ENCODE results near the gene SSUH2. TPM values are rescaled to one million over a fixed set of nuclear protein-coding genes. Genes with fewer than 3 reads are reported as not detected.

Gene SSUH2
- total RNA-seq, 1 donor = not detected

- no peaks in the 10 kb centered on the region for H3K36me3 ChIP-seq (ENCODE audit: insufficient read depth, low read length)
- no peaks in the 10 kb centered on the region for H4K20me1 ChIP-seq (ENCODE audit: insufficient read depth, low read length)
- no peaks in the 10 kb centered on the region for H3K9me3 ChIP-seq (ENCODE audit: low read depth, low read length)
- H2AFZ ChIP-seq (ENCODE audit: low read length) = no peak overlapping the region
- no peaks in the 10 kb centered on the region for H3K27me3 ChIP-seq (ENCODE audit: insufficient read depth, low read length)
- no peak overlapping the region for H3K4me3 ChIP-seq (ENCODE audit: insufficient read depth, low read length)
- peaks cover 8% of the 10 kb centered on the region for H3K4me1 ChIP-seq (ENCODE audit: insufficient read depth, low read length)
- TF ChIP-seq CTCF (IDR thresholded peaks at IDR 0.05; ENCODE audit: extremely low read depth, low read depth, low read length) = no peak
- DNase-seq (ENCODE audit: insufficient read length, low spot score, missing footprints) = no peak
- no peaks in the 10 kb centered on the region for H3K79me2 ChIP-seq (ENCODE audit: insufficient read depth, low read length)
- H3K27ac ChIP-seq (ENCODE audit: low read depth, low read length) = no peak overlapping the region
- no peak overlapping the region for H3K4me2 ChIP-seq (ENCODE audit: insufficient read depth, low read length)
Measured at GRCh38 chr3:8597219-8597853, 47.3 kb downstream of the SSUH2 start.

DNA sequence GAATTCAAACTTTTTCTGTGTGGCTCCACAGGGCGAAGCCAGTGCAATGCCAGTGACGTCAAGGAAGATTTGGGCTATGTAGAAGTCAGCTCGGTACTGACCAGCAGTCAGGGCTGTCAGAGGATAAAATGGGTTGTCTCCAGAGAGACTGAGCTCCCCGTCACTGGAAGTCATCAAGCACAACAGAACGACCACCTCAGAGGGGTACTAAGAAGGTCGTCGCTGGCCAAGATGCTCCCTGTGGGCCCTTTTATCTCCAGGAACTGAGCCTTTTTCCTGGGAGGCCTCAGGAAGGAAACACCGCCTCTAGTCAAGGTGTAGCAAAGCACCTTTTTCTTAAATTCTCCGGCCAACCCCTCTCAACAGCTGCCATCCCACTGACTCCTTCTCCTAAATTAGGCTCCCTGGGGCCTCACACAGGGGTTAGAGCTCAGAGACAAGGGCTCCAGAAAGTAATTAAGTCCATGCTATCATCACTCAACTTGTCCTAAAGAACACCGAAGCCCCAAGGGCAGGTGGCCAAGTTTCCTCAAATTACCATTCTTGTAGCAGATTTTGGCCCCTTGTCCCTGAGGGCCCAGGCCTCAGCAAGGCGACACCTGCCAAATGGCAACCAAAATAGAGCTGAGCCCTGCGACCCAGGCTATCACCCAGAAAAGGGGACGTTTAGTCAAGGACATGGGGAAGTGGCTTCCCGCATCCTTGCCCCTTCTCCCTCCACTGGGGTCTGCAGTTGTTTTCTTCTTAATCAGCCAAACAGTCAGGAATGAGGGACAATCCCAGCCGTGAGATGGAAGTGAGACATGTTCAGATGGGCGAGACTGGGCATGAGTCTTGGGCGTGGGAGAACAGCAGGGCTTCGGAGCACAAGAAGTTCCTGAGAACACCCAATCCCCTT, 48.0 kb downstream of the SSUH2 start:
- no peak for TF ChIP-seq CTCF (IDR thresholded peaks at IDR 0.05; ENCODE audit: extremely low read depth, low read depth, low read length)
- no peaks in the 10 kb centered on the region for H3K9me3 ChIP-seq (ENCODE audit: low read depth, low read length)
- no peak overlapping the region for H3K4me2 ChIP-seq (ENCODE audit: insufficient read depth, low read length)
- H4K20me1 ChIP-seq (ENCODE audit: insufficient read depth, low read length) = no peaks in the 10 kb centered on the region
- H3K4me1 ChIP-seq (ENCODE audit: insufficient read depth, low read length) = peaks cover 8% of the 10 kb centered on the region
- H2AFZ ChIP-seq (ENCODE audit: low read length) = no peak overlapping the region
- no peak for DNase-seq (ENCODE audit: insufficient read length, low spot score, missing footprints)
- H3K27me3 ChIP-seq (ENCODE audit: insufficient read depth, low read length) = no peaks in the 10 kb centered on the region
- no peak overlapping the region for H3K4me3 ChIP-seq (ENCODE audit: insufficient read depth, low read length)
- no peaks in the 10 kb centered on the region for H3K36me3 ChIP-seq (ENCODE audit: insufficient read depth, low read length)
- no peak overlapping the region for H3K27ac ChIP-seq (ENCODE audit: low read depth, low read length)
- no peaks in the 10 kb centered on the region for H3K79me2 ChIP-seq (ENCODE audit: insufficient read depth, low read length)

DNA sequence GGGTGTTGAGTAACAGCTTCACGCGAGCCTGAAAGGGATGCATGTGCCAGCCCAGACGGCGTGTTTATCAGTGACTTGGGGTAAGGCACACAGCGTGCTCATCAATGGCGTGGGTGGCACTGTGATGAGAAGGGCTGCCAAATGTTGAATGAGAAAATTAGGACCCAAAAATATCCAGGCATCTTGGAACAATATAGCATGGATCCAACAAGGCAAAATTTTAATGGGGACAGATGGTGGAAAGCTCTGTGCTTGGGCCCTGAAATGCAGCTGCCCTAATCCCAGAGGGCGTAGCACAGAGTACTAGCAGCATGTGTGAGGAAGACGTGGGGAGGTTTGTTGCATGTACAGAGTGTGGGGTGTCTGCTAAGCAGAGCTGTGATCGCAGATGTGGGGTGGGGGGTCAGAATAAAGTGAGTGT, 48.9 kb downstream of the SSUH2 start:
- no peaks in the 10 kb centered on the region for H3K36me3 ChIP-seq (ENCODE audit: insufficient read depth, low read length)
- no peak overlapping the region for H3K27ac ChIP-seq (ENCODE audit: low read depth, low read length)
- H4K20me1 ChIP-seq (ENCODE audit: insufficient read depth, low read length) = no peaks in the 10 kb centered on the region
- TF ChIP-seq CTCF (IDR thresholded peaks at IDR 0.05; ENCODE audit: extremely low read depth, low read depth, low read length) = no peak
- no peaks in the 10 kb centered on the region for H3K27me3 ChIP-seq (ENCODE audit: insufficient read depth, low read length)
- no peaks in the 10 kb centered on the region for H3K79me2 ChIP-seq (ENCODE audit: insufficient read depth, low read length)
- no peak overlapping the region for H3K4me2 ChIP-seq (ENCODE audit: insufficient read depth, low read length)
- H2AFZ ChIP-seq (ENCODE audit: low read length) = no peak overlapping the region
- H3K4me1 ChIP-seq (ENCODE audit: insufficient read depth, low read length) = peaks cover 8% of the 10 kb centered on the region
- H3K4me3 ChIP-seq (ENCODE audit: insufficient read depth, low read length) = no peak overlapping the region
- DNase-seq (ENCODE audit: insufficient read length, low spot score, missing footprints) = no peak
- no peaks in the 10 kb centered on the region for H3K9me3 ChIP-seq (ENCODE audit: low read depth, low read length)

DNA sequence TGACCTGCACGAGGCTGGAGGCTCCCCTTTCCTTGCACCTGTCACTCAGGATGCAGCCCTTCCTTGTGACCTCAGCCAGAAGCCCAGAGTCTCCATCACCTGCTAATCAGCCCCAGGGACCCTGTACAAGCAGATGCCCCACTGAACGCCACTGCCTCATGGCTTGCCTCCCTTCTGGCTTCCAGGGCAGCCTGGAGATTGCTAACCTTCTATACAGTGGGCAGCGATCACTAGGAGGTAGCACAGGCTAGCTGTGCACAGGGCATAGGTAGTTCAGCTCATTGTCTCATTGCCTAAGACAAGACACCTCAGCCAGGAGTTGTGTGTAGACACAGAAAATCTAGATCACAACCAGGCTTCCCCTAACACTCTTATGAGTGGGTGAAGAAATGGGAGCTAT, 49.3 kb downstream of the SSUH2 start:
- peaks cover 11% of the 10 kb centered on the region for H3K4me1 ChIP-seq (ENCODE audit: insufficient read depth, low read length)
- no peak overlapping the region for H3K4me2 ChIP-seq (ENCODE audit: insufficient read depth, low read length)
- H4K20me1 ChIP-seq (ENCODE audit: insufficient read depth, low read length) = no peaks in the 10 kb centered on the region
- DNase-seq (ENCODE audit: insufficient read length, low spot score, missing footprints) = no peak
- H3K4me3 ChIP-seq (ENCODE audit: insufficient read depth, low read length) = no peak overlapping the region
- H3K27ac ChIP-seq (ENCODE audit: low read depth, low read length) = no peak overlapping the region
- H3K36me3 ChIP-seq (ENCODE audit: insufficient read depth, low read length) = no peaks in the 10 kb centered on the region
- H3K79me2 ChIP-seq (ENCODE audit: insufficient read depth, low read length) = no peaks in the 10 kb centered on the region
- no peaks in the 10 kb centered on the region for H3K27me3 ChIP-seq (ENCODE audit: insufficient read depth, low read length)
- H2AFZ ChIP-seq (ENCODE audit: low read length) = no peak overlapping the region
- H3K9me3 ChIP-seq (ENCODE audit: low read depth, low read length) = no peaks in the 10 kb centered on the region
- no peak for TF ChIP-seq CTCF (IDR thresholded peaks at IDR 0.05; ENCODE audit: extremely low read depth, low read depth, low read length)
